Endothelial cell of umbilical vein (primary cell): ENCODE data around the gene BAG2. TPM values are rescaled to one million over a fixed set of nuclear protein-coding genes. Genes with fewer than 3 reads are reported as not detected.

Experiments used
- BruUV-seq: library from RNA; stranded (reverse); fragments of 400-500 nt; replicated peaks from 2 replicates; lab custom pipeline; 2021; lab: Mats Ljungman, UMichigan
- CTCF ChIA-PET: fragments of 300-600, 350-600 bp; sonication (Branson Sonifier 250); formaldehyde crosslinking; loops from one replicate; lab custom pipeline; 2021; ENCODE audit warnings: antibody characterized with exemption, inconsistent platforms; lab: Charles Lee
- POLR2A ChIA-PET: fragments of 300-600, 350-600 bp; sonication (Branson Sonifier 250); formaldehyde crosslinking; loops from one replicate; lab custom pipeline; 2021; ENCODE audit warnings: antibody characterized with exemption, inconsistent platforms; lab: Charles Lee
- DNase-seq: peaks from one replicate; pipeline ENCODE4 v3.0.0-alpha.2; 2011; ENCODE audit warnings: low read depth, low spot score
- FAIRE-seq: peaks from 2 replicates; lab custom pipeline; 2011; peaks lifted over from hg19 to GRCh38; lab: Jason Lieb, UNC
- H2AFZ ChIP-seq: 2 replicates; pipeline ENCODE4 v1.6.0; 2012; ENCODE audit warnings: low read depth, low read length, control low read depth, inconsistent platforms
- H3K27ac ChIP-seq: 2 replicates; pipeline ENCODE4 v1.5.1; 2011; ENCODE audit warnings: low read depth, mild to moderate bottlenecking, control low read depth, low read length, moderate library complexity; ENCODE audit not compliant: insufficient read depth
- H3K27me3 ChIP-seq, 2 experiments: 2 replicates each; pipeline versions ENCODE4 v1.6.0 to v1.6.1; 2011; ENCODE audit warnings: low read length in 2 of 2, mixed read lengths in 1 of 2; ENCODE audit not compliant: control insufficient read depth in 2 of 2, insufficient read depth in 2 of 2
- H3K36me3 ChIP-seq, 2 experiments: 2 replicates in 1 of 2; 3 replicates in 1 of 2; pipeline ENCODE4 v1.5.1; 2011; ENCODE audit warnings: low read length in 2 of 2, mild to moderate bottlenecking in 1 of 2, moderate library complexity in 1 of 2; ENCODE audit not compliant: control insufficient read depth in 2 of 2, insufficient read depth in 2 of 2; ENCODE audit errors: extremely low read depth in 1 of 2
- H3K4me1 ChIP-seq: 3 replicates; pipeline ENCODE4 v1.5.1; 2011; ENCODE audit warnings: mild to moderate bottlenecking, low read length; ENCODE audit not compliant: control insufficient read depth, insufficient read depth; ENCODE audit errors: extremely low read depth
- H3K4me2 ChIP-seq: 2 replicates; pipeline ENCODE4 v1.6.1; 2011; ENCODE audit warnings: low read length, control low read depth, mixed read lengths; ENCODE audit not compliant: insufficient read depth
- H3K4me3 ChIP-seq, 3 experiments: fragments of 200-600 bp in 1 of 3; sonication (generic), shearing (Covaris generic) in 1 of 3; replicated peaks in 1 of 3; 2 replicates each; pipeline ENCODE4 v1.5.1; 2011 to 2016; ENCODE audit warnings: control low read depth in 3 of 3, low read length in 3 of 3, mild to moderate bottlenecking in 2 of 3, inconsistent platforms in 1 of 3, low read depth in 1 of 3, moderate library complexity in 1 of 3; ENCODE audit not compliant: insufficient read depth in 1 of 3
- H3K79me2 ChIP-seq: 2 replicates; pipeline ENCODE4 v1.6.0; 2012; ENCODE audit warnings: low read length, inconsistent platforms; ENCODE audit not compliant: control insufficient read depth, insufficient read depth
- H3K9ac ChIP-seq: replicated peaks from 2 replicates; pipeline ENCODE3; 2011; ENCODE audit warnings: low read length, control low read depth; ENCODE audit not compliant: insufficient read depth; ENCODE audit errors: extremely low read depth
- H3K9me1 ChIP-seq: replicated peaks from 3 replicates; pipeline ENCODE4 v1.6.0; 2011; ENCODE audit warnings: mild to moderate bottlenecking, low read length; ENCODE audit not compliant: control insufficient read depth, insufficient read depth; ENCODE audit errors: extremely low read depth
- H3K9me3 ChIP-seq: replicated peaks from 2 replicates; pipeline ENCODE4 v1.5.1; 2012; ENCODE audit warnings: low read length, inconsistent platforms; ENCODE audit not compliant: control insufficient read depth, insufficient read depth
- H4K20me1 ChIP-seq: replicated peaks from 2 replicates; pipeline ENCODE3; 2011; ENCODE audit warnings: mild to moderate bottlenecking, low read length; ENCODE audit not compliant: control insufficient read depth, insufficient read depth; ENCODE audit errors: extremely low read depth
- CTCF ChIP-seq, 2 donors: IDR thresholded peaks; 1 replicate in 1 of 2; 2 replicates in 1 of 2; pipeline ENCODE4 v1.5.1; 2011; ENCODE audit warnings: low read length in 2 of 2, mild to moderate bottlenecking in 2 of 2, moderate library complexity in 2 of 2, control low read depth in 1 of 2, inconsistent platforms in 1 of 2, low read depth in 1 of 2; ENCODE audit not compliant: insufficient read depth in 1 of 2; ENCODE audit errors: extremely low read depth in 1 of 2
- EZH2 ChIP-seq: IDR thresholded peaks from 2 replicates; pipeline ENCODE4 v1.6.1; 2012; ENCODE audit warnings: borderline replicate concordance, low read depth, mild to moderate bottlenecking, moderate library complexity, low read length, inconsistent platforms; ENCODE audit not compliant: severe bottlenecking
- FOS ChIP-seq: IDR thresholded peaks from 2 replicates; pipeline ENCODE4 v1.6.1; 2011; ENCODE audit warnings: mild to moderate bottlenecking, low read length, moderate library complexity, borderline replicate concordance; ENCODE audit not compliant: insufficient read depth
- GATA2 ChIP-seq: IDR thresholded peaks from 2 replicates; pipeline ENCODE4 v1.7.0; 2011; ENCODE audit warnings: low read depth, mild to moderate bottlenecking, moderate library complexity, mixed read lengths, low read length; ENCODE audit not compliant: insufficient read length, insufficient read depth
- JUN ChIP-seq: IDR thresholded peaks from 2 replicates; pipeline ENCODE4 v1.6.1; 2011; ENCODE audit warnings: borderline replicate concordance, low read depth; ENCODE audit not compliant: insufficient read length, insufficient read depth
- MAX ChIP-seq: IDR thresholded peaks from 2 replicates; pipeline ENCODE4 v1.6.1; 2011; ENCODE audit not compliant: insufficient read depth, insufficient read length
- MYC ChIP-seq: IDR thresholded peaks from one replicate; pipeline ENCODE4 v1.6.1; 2011; ENCODE audit warnings: mild to moderate bottlenecking, low read depth, low read length
- POLR2A ChIP-seq: IDR thresholded peaks from 2 replicates; pipeline ENCODE4 v1.6.1; 2012; ENCODE audit warnings: low read depth, mild to moderate bottlenecking, control low read depth, low read length
- POLR2AphosphoS5 ChIP-seq: IDR thresholded peaks from 2 replicates; pipeline ENCODE4 v1.6.1; 2012; ENCODE audit warnings: low read depth, mild to moderate bottlenecking, control low read depth, low read length, moderate library complexity; ENCODE audit not compliant: insufficient read depth
- dilution Hi-C: fragments of 300-500 bp; cut with MboI; formaldehyde crosslinking; loops from one replicate; pipeline ENCODE4 v1.15.0; 2019; ENCODE audit warnings: low sequenced_read_pairs; ENCODE audit not compliant: extremely low pct_ligation_motif_present
- intact Hi-C: fragments of 100-400 bp; cut with micrococcal nuclease; formaldehyde crosslinking; loops from one replicate; pipeline ENCODE4 v1.10.0; 2022
- polyA plus RNA-seq, 4 experiments: library from polyadenylated mRNA; depleted of rRNA in 3 of 4; stranded (reverse) in 3 of 4; unstranded in 1 of 4; fragments of >200 nt; gene quantifications; 2 replicates each; pipeline versions ENCODE4 v1.2.1 to v1.2.3, GENCODE V29; 2011 to 2012; ENCODE audit warnings: missing spikeins in 1 of 4
- total RNA-seq: library from RNA; stranded (reverse); gene quantifications from 2 replicates; pipeline ENCODE4 v1.2.3, GENCODE V29; 2021

BAG2 gene
- total and polyA plus RNA-seq, 2 donors (not counting 3 experiments of a cell fraction or from before 2014, with no cell fraction given) = 1.1 to 3.9 TPM

GRCh38 chr6:57165080-57165479 lies 7.0 kb upstream of the BAG2 start:
- dilution Hi-C loops (no loop called here), intact Hi-C loops (no loop called here)
- H2AFZ ChIP-seq = no peak overlapping the region
- H3K27me3 ChIP-seq = no peaks in the 10 kb centered on the region
- H3K79me2 ChIP-seq = no peaks in the 10 kb centered on the region
- no peak for DNase-seq
- no peaks in the 10 kb centered on the region for H3K9me1 ChIP-seq
- no peak overlapping the region for H3K4me2 ChIP-seq
- H3K9ac ChIP-seq = no peak overlapping the region
- no TSS peak for BruUV-seq
- no peaks in the 10 kb centered on the region for H3K4me1 ChIP-seq
- FAIRE-seq = no peak
- H3K36me3 ChIP-seq = no peaks in the 10 kb centered on the region
- H3K9me3 ChIP-seq = no peaks in the 10 kb centered on the region
- POLR2A ChIA-PET = no interaction called here
- TF ChIP-seq MYC = no peak
- TF ChIP-seq POLR2AphosphoS5 = no peak
- no peak for TF ChIP-seq POLR2A
- TF ChIP-seq FOS = no peak
- TF ChIP-seq MAX = no peak
- TF ChIP-seq GATA2 = no peak
- TF ChIP-seq JUN = no peak
- TF ChIP-seq CTCF (IDR thresholded peaks at IDR 0.05; ENCODE audit: extremely low read depth in 1 of 2, insufficient read depth in 1 of 2, low read depth in 1 of 2, low read length in 2 of 2) = no peak
- TF ChIP-seq EZH2 = no peak
- H3K27ac ChIP-seq = no peak overlapping the region
- no peaks in the 10 kb centered on the region for H4K20me1 ChIP-seq
- H3K4me3 ChIP-seq = no peak overlapping the region
- CTCF ChIA-PET = no interaction called here
